Tibial nerve (tissue), 3 donors: ENCODE measurements around the gene MEF2D.

ENCODE experiments used
- CTCF ChIP-seq, 5 experiments: fragments of 200-600 bp in 3 of 5; fragments of 450-650 bp in 2 of 5; sonication (generic) in 3 of 5; IDR thresholded peaks; one replicate each; pipeline ENCODE4 v1.5.1; 2016 to 2019; ENCODE audit warnings: antibody characterized with exemption in 5 of 5, mild to moderate bottlenecking in 3 of 5, moderate library complexity in 2 of 5
- POLR2A ChIP-seq, 2 donors: fragments of 450-650 bp; IDR thresholded peaks; one replicate each; pipeline ENCODE4 v1.6.1; 2017; ENCODE audit warnings: antibody characterized with exemption in 2 of 2, mild to moderate bottlenecking in 2 of 2, moderate library complexity in 2 of 2

GRCh38 chr1:156523801-156524480, 23.4 kb upstream of the MEF2D start:
- TF ChIP-seq CTCF (IDR thresholded peaks at IDR 0.05) (no peak), POLR2A (IDR thresholded peaks at IDR 0.05) (no peak)
